Panc1 (cell line): ENCODE data around the gene EFNA5. TPM values are rescaled to one million over a fixed set of nuclear protein-coding genes. Genes with fewer than 3 reads are reported as not detected.

Experiments used
- ATAC-seq: fragments of 200-7000 bp; cut with Tn5 transposase; 2 replicates; pipeline ENCODE4 v1.9.1; 2020; ENCODE audit warnings: mild to moderate bottlenecking, moderate library complexity
- BruUV-seq: library from RNA; stranded (reverse); fragments of 400-500 nt; replicated peaks from 2 replicates; lab custom pipeline; 2021; lab: Mats Ljungman, UMichigan
- CTCF ChIA-PET: fragments of 300-600 bp; sonication (Branson Sonifier 250); formaldehyde crosslinking; loops from one replicate; lab custom pipeline; 2022; ENCODE audit warnings: antibody characterized with exemption; lab: Charles Lee
- POLR2A ChIA-PET: fragments of 300-600 bp; sonication (Branson Sonifier 250); formaldehyde crosslinking; loops from one replicate; lab custom pipeline; 2022; ENCODE audit warnings: antibody characterized with exemption; lab: Charles Lee
- DNase-seq: peaks from one replicate; pipeline ENCODE4 v3.0.0-alpha.2; 2010; ENCODE audit warnings: low read depth, low spot score
- H3K27ac ChIP-seq: 2 replicates; pipeline ENCODE4 v1.5.1; 2011; ENCODE audit warnings: mild to moderate bottlenecking, low read length, inconsistent platforms
- H3K27me3 ChIP-seq: fragments of 200-500 bp; sonication (Bioruptor generic); 2 replicates; pipeline ENCODE4 v1.6.0; 2014; ENCODE audit warnings: low read length, inconsistent platforms; ENCODE audit not compliant: control insufficient read depth, insufficient read depth
- H3K36me3 ChIP-seq: fragments of 200-500 bp; sonication (Bioruptor generic); 2 replicates; pipeline ENCODE4 v1.5.1; 2014; ENCODE audit warnings: inconsistent platforms, mild to moderate bottlenecking, low read length, moderate library complexity; ENCODE audit not compliant: control insufficient read depth, insufficient read depth
- H3K4me1 ChIP-seq: 2 replicates; pipeline ENCODE4 v1.5.1; 2011; ENCODE audit warnings: inconsistent platforms, mild to moderate bottlenecking, low read length, moderate library complexity; ENCODE audit not compliant: control insufficient read depth, insufficient read depth
- H3K4me3 ChIP-seq, 2 experiments: 2 replicates each; pipeline ENCODE4 v1.5.1; 2011 to 2012; ENCODE audit warnings: low read depth in 2 of 2, low read length in 2 of 2, mild to moderate bottlenecking in 2 of 2, inconsistent platforms in 1 of 2, moderate library complexity in 1 of 2
- H3K9me3 ChIP-seq: fragments of 200-500 bp; sonication (Bioruptor generic); 2 replicates; pipeline ENCODE4 v1.5.1; 2014; ENCODE audit warnings: low read depth, mild to moderate bottlenecking, inconsistent platforms, low read length, moderate library complexity; ENCODE audit not compliant: control insufficient read depth, insufficient read depth
- CTCF ChIP-seq: fragments of 450-650 bp; IDR thresholded peaks from 2 replicates; pipeline ENCODE4 v1.5.1; 2017; ENCODE audit warnings: mild to moderate bottlenecking
- POLR2AphosphoS5 ChIP-seq: IDR thresholded peaks from 2 replicates; pipeline ENCODE4 v1.6.1; 2012; ENCODE audit warnings: mild to moderate bottlenecking, low read depth, low read length, moderate library complexity
- REST ChIP-seq, 2 experiments: IDR thresholded peaks; 2 replicates each; pipeline ENCODE4 v1.6.1; 2011 to 2012; ENCODE audit warnings: low read depth in 2 of 2, control low read depth in 1 of 2, low read length in 1 of 2, mild to moderate bottlenecking in 1 of 2, moderate library complexity in 1 of 2; ENCODE audit not compliant: insufficient read depth in 1 of 2
- SIN3A ChIP-seq: IDR thresholded peaks from 2 replicates; pipeline ENCODE4 v1.6.1; 2012; ENCODE audit warnings: low read depth, mild to moderate bottlenecking, low read length, moderate library complexity, borderline replicate concordance; ENCODE audit not compliant: insufficient read depth
- TCF7L2 ChIP-seq: IDR thresholded peaks from 2 replicates; pipeline ENCODE4 v1.6.1; 2011; ENCODE audit warnings: mild to moderate bottlenecking, low read depth, low read length, inconsistent platforms
- in situ Hi-C: cut with HindIII; loops from 2 replicates; pipeline ENCODE4 v1.10.0; 2016; ENCODE audit warnings: low sequenced_read_pairs, low pct_unique_long_range_greater_than_20kb
- intact Hi-C: fragments of 100-400 bp; cut with micrococcal nuclease; formaldehyde crosslinking; loops from one replicate; pipeline ENCODE4 v1.10.0; 2022; ENCODE audit not compliant: unreplicated experiment
- total RNA-seq: library from RNA; stranded (reverse); gene quantifications from one replicate; pipeline ENCODE4 v1.2.1, GENCODE V29; 2021; ENCODE audit not compliant: unreplicated experiment

EFNA5 gene
- total RNA-seq, 1 experiment from 2014 or later = 30.5 TPM

- ChIA-PET CTCF (interaction anchor here (0.9 kb wide), 1 partner anchor 40 kb away, joined by 3 read pairs; no protein-coding TSS in a partner anchor), POLR2A (interaction anchor here (0.6 kb wide), 1 partner anchor 1456 kb away, joined by 3 read pairs; no protein-coding TSS in a partner anchor)
- H3K27me3 ChIP-seq = no peaks in the 10 kb centered on the region
- BruUV-seq = no TSS peak
- DNase-seq (no peak), ATAC-seq (no peak)
- intact Hi-C loops = no loop called here
- no peak overlapping the region for H3K27ac ChIP-seq
- no peaks in the 10 kb centered on the region for H3K9me3 ChIP-seq
- no peak overlapping the region for H3K4me3 ChIP-seq
- in situ Hi-C loops = no loop called here
- no peaks in the 10 kb centered on the region for H3K36me3 ChIP-seq
- no peak for TF ChIP-seq SIN3A
- no peak for TF ChIP-seq CTCF
- no peak for TF ChIP-seq POLR2AphosphoS5
- TF ChIP-seq TCF7L2 = no peak
- no peak for TF ChIP-seq REST (IDR thresholded peaks at IDR 0.05; ENCODE audit: insufficient read depth in 1 of 2, low read depth in 2 of 2, low read length in 1 of 2)
- no peaks in the 10 kb centered on the region for H3K4me1 ChIP-seq
Measured at GRCh38 chr5:107532916-107533315, 137.8 kb downstream of the EFNA5 start.

- intact Hi-C loops = no loop called here
- H3K27ac ChIP-seq = no peak overlapping the region
- H3K4me1 ChIP-seq = no peaks in the 10 kb centered on the region
- ATAC-seq (no peak), DNase-seq (no peak)
- TF ChIP-seq SIN3A (no peak), REST (IDR thresholded peaks at IDR 0.05; ENCODE audit: insufficient read depth in 1 of 2, low read depth in 2 of 2, low read length in 1 of 2) (no peak), TCF7L2 (no peak), CTCF (no peak), POLR2AphosphoS5 (no peak)
- no peaks in the 10 kb centered on the region for H3K36me3 ChIP-seq
- no TSS peak for BruUV-seq
- no peak overlapping the region for H3K4me3 ChIP-seq
- H3K9me3 ChIP-seq = no peaks in the 10 kb centered on the region
- CTCF ChIA-PET = no interaction called here
- in situ Hi-C loops = no loop called here
- POLR2A ChIA-PET = interaction anchor here (0.6 kb wide), 1 partner anchor 1455 kb away, joined by 3 read pairs; no protein-coding TSS in a partner anchor
- H3K27me3 ChIP-seq = no peaks in the 10 kb centered on the region
Measured at GRCh38 chr5:107532169-107532878, 138.4 kb downstream of the EFNA5 start.
